ENCODE results near the gene TPST1. TPM values are rescaled to one million over a fixed set of nuclear protein-coding genes. Genes with fewer than 3 reads are reported as not detected.

TPST1 gene
- total and polyA plus RNA-seq, 2 of the 8 experiments (the other 6 are each of a cell fraction or from before 2014, with no cell fraction given), result 8.2 to 18.4 TPM

- TF ChIP-seq CTCF (IDR thresholded peaks at IDR 0.05; ENCODE audit: control extremely low read depth in 1 of 3, insufficient read depth in 1 of 3, low read depth in 1 of 3, low read length in 3 of 3), result no peak
Observed at GRCh38 chr7:66326501-66327215, 121.5 kb downstream of the TPST1 start (continued).

All from H1 (cell line).